22Rv1 (cell line): ENCODE measurements around the gene ADAMTS17.

Experiments used
- ZFX ChIP-seq: fragments of 450-650 bp; IDR thresholded peaks from 2 replicates; pipeline ENCODE4 v1.6.1; 2017; ENCODE audit warnings: antibody characterized with exemption, borderline replicate concordance
- TF ChIP-seq, protein P1 (sequence below): fragments of 450-650 bp; IDR thresholded peaks from 2 replicates; pipeline ENCODE4 v1.5.1; 2017; ENCODE audit warnings: mild to moderate bottlenecking

DNA sequence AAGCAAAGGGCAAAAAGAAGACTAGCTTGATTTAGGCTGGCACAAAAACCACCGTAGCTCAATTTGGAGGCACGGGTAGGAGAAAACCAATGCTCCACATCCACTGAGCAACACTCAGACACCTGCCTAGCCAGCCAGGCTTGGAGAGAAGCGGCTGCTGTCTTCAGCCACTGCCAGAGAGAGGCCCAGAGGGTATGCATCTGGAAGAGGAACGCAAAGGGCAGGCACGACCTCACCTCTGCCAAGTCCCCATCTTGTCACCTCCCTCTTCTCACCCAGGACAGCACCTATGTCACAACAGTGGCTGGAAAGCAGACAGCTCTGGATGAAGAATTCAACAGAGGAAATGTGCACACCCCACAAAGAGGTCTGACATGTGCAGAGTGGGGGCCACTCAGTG lies 93.5 kb downstream of the ADAMTS17 start:
- TF ChIP-seq, protein P1, sequence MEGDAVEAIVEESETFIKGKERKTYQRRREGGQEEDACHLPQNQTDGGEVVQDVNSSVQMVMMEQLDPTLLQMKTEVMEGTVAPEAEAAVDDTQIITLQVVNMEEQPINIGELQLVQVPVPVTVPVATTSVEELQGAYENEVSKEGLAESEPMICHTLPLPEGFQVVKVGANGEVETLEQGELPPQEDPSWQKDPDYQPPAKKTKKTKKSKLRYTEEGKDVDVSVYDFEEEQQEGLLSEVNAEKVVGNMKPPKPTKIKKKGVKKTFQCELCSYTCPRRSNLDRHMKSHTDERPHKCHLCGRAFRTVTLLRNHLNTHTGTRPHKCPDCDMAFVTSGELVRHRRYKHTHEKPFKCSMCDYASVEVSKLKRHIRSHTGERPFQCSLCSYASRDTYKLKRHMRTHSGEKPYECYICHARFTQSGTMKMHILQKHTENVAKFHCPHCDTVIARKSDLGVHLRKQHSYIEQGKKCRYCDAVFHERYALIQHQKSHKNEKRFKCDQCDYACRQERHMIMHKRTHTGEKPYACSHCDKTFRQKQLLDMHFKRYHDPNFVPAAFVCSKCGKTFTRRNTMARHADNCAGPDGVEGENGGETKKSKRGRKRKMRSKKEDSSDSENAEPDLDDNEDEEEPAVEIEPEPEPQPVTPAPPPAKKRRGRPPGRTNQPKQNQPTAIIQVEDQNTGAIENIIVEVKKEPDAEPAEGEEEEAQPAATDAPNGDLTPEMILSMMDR = no peak
- TF ChIP-seq ZFX = no peak
